Measurements from ENCODE around the gene HAND2.

GRCh38 chr4:173560896-173561295 is 30.9 kb upstream of the HAND2 start:
- no peak for TF ChIP-seq CTCF (IDR thresholded peaks at IDR 0.05)
- no peak for TF ChIP-seq ZFX (IDR thresholded peaks at IDR 0.05; ENCODE audit: borderline replicate concordance)

All from 22Rv1 (cell line).